ENCODE results near the gene RWDD1. TPM values are rescaled to one million over a fixed set of nuclear protein-coding genes. Genes with fewer than 3 reads are reported as not detected.

The RWDD1 gene
- total and polyA plus RNA-seq, 2 donors (not counting 1 experiment from before 2014, with no cell fraction given), result 22.8 to 60.3 TPM

- Histone ChIP-seq H4K20me1 (ENCODE audit: control insufficient read depth, extremely low read depth, insufficient read depth, low read length) (no peaks in the 10 kb centered on the region), H3K4me1 (ENCODE audit: control insufficient read depth, extremely low read depth, insufficient read depth, low read length) (no peaks in the 10 kb centered on the region), H3K4me3 (replicated peaks in 1 of 4; ENCODE audit: control extremely low read depth in 1 of 4, insufficient read depth in 1 of 4, low read depth in 3 of 4, low read length in 4 of 4) (no peak overlapping the region), H3K79me2 (ENCODE audit: control insufficient read depth, insufficient read depth, low read length) (peaks cover 46% of the 10 kb centered on the region), H3K27ac (ENCODE audit: insufficient read depth, low read length) (no peak overlapping the region), H3K4me2 (ENCODE audit: extremely low read depth, insufficient read depth, low read length) (no peak overlapping the region), H2AFZ (ENCODE audit: low read length) (no peak overlapping the region), H3K36me3 (ENCODE audit: control insufficient read depth, insufficient read depth, low read length) (no peaks in the 10 kb centered on the region), H3K9me3 (ENCODE audit: control insufficient read depth, insufficient read depth, low read depth, low read length) (no peaks in the 10 kb centered on the region), H3K9ac (ENCODE audit: insufficient read depth, low read length) (no peak overlapping the region), H3K27me3 (ENCODE audit: control insufficient read depth, insufficient read depth, low read length) (no peaks in the 10 kb centered on the region)
- no peak for DNase-seq (ENCODE audit: low read depth in 2 of 2)
- TF ChIP-seq CTCF (conservative IDR thresholded peaks at IDR 0.05 in 1 of 2, IDR thresholded peaks at IDR 0.05 in 1 of 2; ENCODE audit: low read depth in 1 of 2, low read length in 2 of 2), result no peak
- no peak for TF ChIP-seq EZH2 (IDR thresholded peaks at IDR 0.05; ENCODE audit: low read length, missing control alignments)
These were observed 7.0 kb downstream of the RWDD1 start for GRCh38 chr6:116578335-116578734.

GRCh38 chr6:116579143-116579542 lies 7.8 kb downstream of the RWDD1 start:
- Histone ChIP-seq H3K9me3 (ENCODE audit: control insufficient read depth, insufficient read depth, low read depth, low read length) (no peaks in the 10 kb centered on the region), H2AFZ (ENCODE audit: low read length) (no peak overlapping the region), H3K9ac (ENCODE audit: insufficient read depth, low read length) (no peak overlapping the region), H3K36me3 (ENCODE audit: control insufficient read depth, insufficient read depth, low read length) (no peaks in the 10 kb centered on the region), H3K79me2 (ENCODE audit: control insufficient read depth, insufficient read depth, low read length) (peaks cover 38% of the 10 kb centered on the region), H3K4me3 (replicated peaks in 1 of 4; ENCODE audit: control extremely low read depth in 1 of 4, insufficient read depth in 1 of 4, low read depth in 3 of 4, low read length in 4 of 4) (no peak overlapping the region), H4K20me1 (ENCODE audit: control insufficient read depth, extremely low read depth, insufficient read depth, low read length) (no peaks in the 10 kb centered on the region), H3K4me1 (ENCODE audit: control insufficient read depth, extremely low read depth, insufficient read depth, low read length) (no peaks in the 10 kb centered on the region), H3K27me3 (ENCODE audit: control insufficient read depth, insufficient read depth, low read length) (no peaks in the 10 kb centered on the region), H3K27ac (ENCODE audit: insufficient read depth, low read length) (no peak overlapping the region), H3K4me2 (ENCODE audit: extremely low read depth, insufficient read depth, low read length) (no peak overlapping the region)
- DNase-seq (ENCODE audit: low read depth in 2 of 2), result no peak
- no peak for TF ChIP-seq EZH2 (IDR thresholded peaks at IDR 0.05; ENCODE audit: low read length, missing control alignments)
- TF ChIP-seq CTCF (conservative IDR thresholded peaks at IDR 0.05 in 1 of 2, IDR thresholded peaks at IDR 0.05 in 1 of 2; ENCODE audit: low read depth in 1 of 2, low read length in 2 of 2), result no peak

- Histone ChIP-seq H4K20me1 (ENCODE audit: control insufficient read depth, extremely low read depth, insufficient read depth, low read length) (no peaks in the 10 kb centered on the region), H2AFZ (ENCODE audit: low read length) (no peak overlapping the region), H3K4me3 (replicated peaks in 1 of 4; ENCODE audit: control extremely low read depth in 1 of 4, insufficient read depth in 1 of 4, low read depth in 3 of 4, low read length in 4 of 4) (no peak overlapping the region), H3K4me2 (ENCODE audit: extremely low read depth, insufficient read depth, low read length) (no peak overlapping the region), H3K9me3 (ENCODE audit: control insufficient read depth, insufficient read depth, low read depth, low read length) (no peaks in the 10 kb centered on the region), H3K27ac (ENCODE audit: insufficient read depth, low read length) (no peak overlapping the region), H3K4me1 (ENCODE audit: control insufficient read depth, extremely low read depth, insufficient read depth, low read length) (no peaks in the 10 kb centered on the region), H3K79me2 (ENCODE audit: control insufficient read depth, insufficient read depth, low read length) (peaks cover 30% of the 10 kb centered on the region), H3K9ac (ENCODE audit: insufficient read depth, low read length) (no peak overlapping the region), H3K36me3 (ENCODE audit: control insufficient read depth, insufficient read depth, low read length) (no peaks in the 10 kb centered on the region), H3K27me3 (ENCODE audit: control insufficient read depth, insufficient read depth, low read length) (no peaks in the 10 kb centered on the region)
- TF ChIP-seq EZH2 (IDR thresholded peaks at IDR 0.05; ENCODE audit: low read length, missing control alignments) (no peak), CTCF (conservative IDR thresholded peaks at IDR 0.05 in 1 of 2, IDR thresholded peaks at IDR 0.05 in 1 of 2; ENCODE audit: low read depth in 1 of 2, low read length in 2 of 2) (no peak)
- DNase-seq (ENCODE audit: low read depth in 2 of 2), result peak in 1 of 2 donors; percentile 77
These were observed 8.9 kb downstream of the RWDD1 start for GRCh38 chr6:116580198-116580597.
